GM03348 (cell line): ENCODE results near the gene PAX8.
A peak's percentile ranks its signal among the peaks of the same experiment; 100 is the strongest.
"Not testable (repeated sequence)": the region's sequence is repeated elsewhere in the genome, so short reads cannot be mapped to it uniquely, and the experiment has no call there.

Experiments used
- DNase-seq: peaks from one replicate; pipeline ENCODE4 v3.0.0; 2012; ENCODE audit warnings: low spot score

The PAX8 gene

GRCh38 chr2:113278742-113279139 lies at the start of gene PAX8:
Gene PAX8 (minus strand): TSS chr2:113278921. CDS start chr2:113278394, 527 bp downstream.
- no peak for DNase-seq

DNA sequence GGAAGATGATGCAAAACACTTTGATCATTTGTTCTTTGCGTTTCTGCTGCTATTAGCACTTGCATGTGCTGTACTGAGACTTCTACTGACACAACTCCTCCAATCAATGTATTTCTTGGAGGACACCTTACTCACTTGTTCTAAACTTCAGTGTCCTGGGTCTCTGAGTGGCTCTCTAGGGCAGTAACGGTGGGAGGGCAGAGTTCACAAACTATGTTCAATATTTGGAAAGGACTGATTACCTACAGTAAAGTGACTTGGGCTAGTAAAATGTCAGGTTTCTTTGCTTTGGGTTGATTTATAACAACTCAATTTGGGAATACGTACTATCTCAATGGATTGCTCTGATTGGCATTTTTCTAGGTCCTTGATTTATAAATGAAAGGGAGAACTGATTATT lies 49.3 kb upstream of the PAX8 start:
- DNase-seq: no peak

- not testable (repeated sequence) for DNase-seq
These were observed 46.5 kb upstream of the PAX8 start for GRCh38 chr2:113325161-113325731.

- DNase-seq: peak; percentile 95
These were observed 46.0 kb upstream of the PAX8 start for GRCh38 chr2:113324684-113325160.

DNA sequence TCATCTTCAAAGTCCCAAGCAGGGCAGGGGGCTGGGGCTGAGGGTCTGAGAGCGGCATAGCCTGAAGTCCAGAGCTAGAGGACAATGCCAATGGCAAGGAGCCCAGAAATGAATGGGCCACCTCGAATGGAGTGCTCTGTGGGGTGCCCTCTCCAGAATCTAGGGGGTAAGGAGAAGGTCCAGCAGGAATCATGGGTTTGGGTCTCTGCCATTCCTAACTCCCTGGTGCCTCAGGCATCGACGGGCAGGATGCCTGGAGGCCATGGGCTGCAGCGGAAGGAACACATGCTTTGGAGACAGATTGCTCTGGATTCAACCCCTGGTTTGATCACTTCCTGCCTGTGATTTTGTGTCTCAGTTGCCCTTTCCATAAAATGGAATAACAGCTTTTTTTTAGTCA lies 44.4 kb upstream of the PAX8 start:
- DNase-seq: not testable (repeated sequence)

- DNase-seq: not testable (repeated sequence)
These were observed 41.4 kb upstream of the PAX8 start for GRCh38 chr2:113320106-113320505.

DNA sequence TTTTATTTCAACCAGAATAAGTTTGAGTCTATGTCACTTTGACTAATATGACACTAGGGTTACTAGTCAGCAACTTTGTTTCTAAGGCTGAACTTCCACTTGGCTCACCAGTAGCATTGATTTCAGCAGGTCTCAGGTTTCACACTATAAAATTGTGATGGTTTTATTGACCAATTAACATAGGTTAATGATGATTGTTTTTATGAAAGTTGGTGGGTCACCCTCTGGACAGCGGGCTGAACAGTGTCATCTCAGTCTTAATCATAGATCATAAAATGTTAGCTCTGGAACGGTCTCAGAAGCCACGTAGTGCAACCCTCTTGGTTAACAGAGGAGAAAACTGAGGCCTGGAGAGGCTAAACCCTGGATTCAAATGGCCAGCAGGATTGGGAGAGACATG lies 40.2 kb upstream of the PAX8 start:
- DNase-seq: not testable (repeated sequence)

DNA sequence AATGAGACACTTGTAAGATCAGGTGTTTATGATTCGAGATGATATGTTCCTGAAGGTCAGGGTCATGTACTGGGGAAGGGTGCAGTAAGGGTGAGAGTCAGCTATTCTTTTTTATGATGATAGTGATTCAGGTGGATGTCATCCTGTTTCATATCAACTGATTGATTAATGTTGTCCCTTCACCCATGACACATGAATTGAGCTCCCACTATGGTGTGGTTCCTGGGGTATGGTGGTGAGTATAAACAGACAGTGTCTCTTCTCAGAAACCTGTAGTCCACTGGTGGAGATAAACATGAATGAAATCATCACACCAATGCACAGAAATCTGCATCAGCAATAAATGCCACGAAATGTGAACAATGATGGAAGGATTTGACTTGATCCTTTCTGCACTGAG lies 37.4 kb upstream of the PAX8 start:
- no peak for DNase-seq

- not testable (repeated sequence) for DNase-seq
These were observed 35.9 kb upstream of the PAX8 start for GRCh38 chr2:113314663-113315062.

- not testable (repeated sequence) for DNase-seq
These were observed 35.5 kb upstream of the PAX8 start for GRCh38 chr2:113314176-113314575.

- DNase-seq: not testable (repeated sequence)
These were observed 33.1 kb upstream of the PAX8 start for GRCh38 chr2:113311781-113312180.

DNA sequence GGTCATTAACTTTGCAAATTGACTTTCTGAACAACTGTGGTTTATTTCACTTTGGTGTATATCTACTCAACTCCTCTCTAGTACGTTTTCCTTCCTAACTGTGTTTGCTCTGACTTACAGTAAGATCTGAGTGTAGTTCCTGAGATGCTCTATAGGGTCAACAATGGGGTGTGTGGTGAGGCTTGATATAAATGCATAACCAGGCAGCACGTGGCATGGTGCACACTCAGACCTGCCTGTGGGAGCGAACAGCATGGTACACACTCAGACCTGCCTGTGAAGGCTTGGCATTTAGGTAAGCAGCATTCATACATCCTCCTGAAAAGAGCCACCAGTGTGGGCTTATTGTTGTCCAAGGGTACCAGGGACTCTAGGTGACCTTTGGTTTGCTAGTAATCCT lies 32.5 kb upstream of the PAX8 start:
- DNase-seq: not testable (repeated sequence)

- peak; percentile 21 for DNase-seq
These were observed 31.1 kb upstream of the PAX8 start for GRCh38 chr2:113309655-113310387.

- peak; percentile 6 for DNase-seq
These were observed 30.1 kb upstream of the PAX8 start for GRCh38 chr2:113308784-113309183.

DNA sequence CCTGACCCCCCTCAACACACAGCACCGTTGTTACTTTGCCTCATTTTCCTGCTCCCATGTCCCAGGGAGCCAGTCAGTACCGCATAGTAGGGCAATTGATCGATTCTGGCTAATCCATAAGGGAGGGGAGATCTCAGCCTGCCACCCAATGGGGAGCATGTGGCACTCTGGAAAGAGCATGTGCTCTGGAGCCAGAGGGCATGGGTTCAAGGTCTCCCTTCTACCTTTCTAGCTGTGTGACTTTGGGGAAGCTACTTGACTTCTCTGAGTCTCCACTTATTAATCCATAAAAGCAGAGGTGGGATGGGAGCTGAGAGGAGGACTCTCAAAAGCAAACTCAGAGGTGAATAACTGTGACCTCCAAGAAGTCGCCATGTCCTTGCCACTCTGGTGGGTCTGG lies 27.5 kb upstream of the PAX8 start:
- DNase-seq: not testable (repeated sequence)

DNA sequence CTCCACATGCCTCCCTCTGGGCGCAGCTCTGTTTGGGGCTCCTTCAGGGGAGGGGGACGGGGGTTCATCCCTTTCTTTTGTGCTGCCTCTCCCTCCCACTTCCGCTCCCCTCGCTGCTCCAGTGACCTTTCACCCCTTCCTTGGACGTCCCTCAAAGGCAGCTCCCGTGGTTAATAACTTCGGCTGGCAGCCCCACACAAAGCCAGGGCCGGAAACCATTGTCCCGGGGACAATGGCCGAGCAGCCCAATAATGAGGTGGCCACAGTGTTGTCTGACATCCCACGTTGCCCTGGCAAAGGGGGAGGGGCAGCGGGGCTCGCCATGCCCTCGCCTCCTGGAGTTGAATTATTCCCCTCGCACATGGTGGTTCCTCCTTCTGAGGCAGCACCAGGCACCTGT lies 27.0 kb upstream of the PAX8 start:
- DNase-seq: not testable (repeated sequence)

GRCh38 chr2:113305146-113305545 lies 26.4 kb upstream of the PAX8 start:
- DNase-seq: no peak

- DNase-seq: no peak
These were observed 26.0 kb upstream of the PAX8 start for GRCh38 chr2:113304702-113305101.

DNA sequence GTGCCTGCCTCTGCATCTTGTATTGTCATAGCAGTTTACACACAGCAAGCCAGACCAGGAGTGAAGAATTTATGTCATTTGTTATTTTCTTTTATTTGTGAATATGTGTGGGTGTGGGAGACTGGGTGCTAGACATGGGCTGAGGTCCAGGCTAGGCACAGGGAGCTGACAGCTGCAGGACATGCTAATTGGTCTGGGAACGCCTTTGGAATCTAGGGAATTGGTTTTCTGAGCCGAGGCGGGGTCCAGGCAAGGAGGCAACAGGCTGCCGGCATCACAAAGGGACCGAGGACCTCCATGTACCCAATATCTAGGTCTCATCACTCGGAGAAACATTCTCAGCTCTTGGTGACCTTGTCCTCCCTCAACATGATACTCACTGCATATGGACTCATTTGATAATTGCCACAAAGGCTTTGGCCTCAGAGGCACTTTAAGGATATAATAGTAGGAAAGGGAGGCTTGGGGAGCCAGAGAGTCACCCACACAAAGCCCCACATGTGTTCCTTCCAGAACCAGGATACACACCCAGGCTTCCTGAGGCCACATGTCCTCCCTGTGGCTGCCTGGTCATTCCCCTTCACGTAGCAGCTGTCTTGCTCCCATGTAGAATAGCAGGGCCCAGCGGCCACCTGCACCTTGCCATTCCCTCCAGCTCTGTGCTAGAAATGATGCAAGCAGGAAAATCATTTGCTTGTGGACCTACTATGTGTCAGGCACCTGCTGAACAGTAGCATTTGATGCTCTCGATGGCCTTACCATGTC lies 23.7 kb upstream of the PAX8 start:
- DNase-seq: not testable (repeated sequence)

DNA sequence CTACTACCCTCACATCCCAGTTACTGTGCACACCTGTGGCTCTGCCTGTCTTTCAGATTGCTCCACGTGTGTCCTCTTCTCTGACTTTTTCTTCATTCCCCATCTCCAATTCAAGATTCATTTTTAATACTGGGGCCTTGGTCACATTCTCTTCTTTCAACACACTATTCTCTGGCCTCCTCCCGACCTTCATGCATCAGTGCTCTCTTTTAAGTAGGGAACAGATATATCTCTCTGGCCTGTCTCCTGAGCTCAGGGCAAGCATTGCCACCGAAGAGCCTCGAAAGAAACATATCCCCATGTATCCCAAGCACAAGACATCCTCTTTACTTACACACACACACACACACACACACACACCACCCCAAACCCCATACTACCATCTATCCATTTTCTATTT lies 21.6 kb upstream of the PAX8 start:
- DNase-seq: no peak

DNA sequence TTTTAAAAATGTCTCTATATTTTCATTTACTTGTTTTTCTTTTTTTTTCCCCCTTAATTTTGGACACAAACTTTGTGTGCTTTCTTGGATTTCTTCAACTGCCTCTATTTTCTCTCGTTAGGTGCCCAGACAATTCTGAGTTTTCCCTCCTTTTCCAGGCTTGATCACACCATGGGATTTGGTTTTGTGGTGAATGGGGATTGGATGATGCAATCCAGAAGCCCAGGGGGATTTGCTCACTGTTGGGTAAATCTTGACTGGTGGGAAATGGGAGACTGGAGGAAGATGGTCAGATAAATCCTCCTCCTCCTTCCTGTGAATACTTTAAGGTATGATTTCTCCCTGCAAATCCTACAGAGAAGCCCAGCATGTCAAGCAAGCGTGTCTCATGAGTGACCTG lies 19.5 kb upstream of the PAX8 start:
- no peak for DNase-seq

DNA sequence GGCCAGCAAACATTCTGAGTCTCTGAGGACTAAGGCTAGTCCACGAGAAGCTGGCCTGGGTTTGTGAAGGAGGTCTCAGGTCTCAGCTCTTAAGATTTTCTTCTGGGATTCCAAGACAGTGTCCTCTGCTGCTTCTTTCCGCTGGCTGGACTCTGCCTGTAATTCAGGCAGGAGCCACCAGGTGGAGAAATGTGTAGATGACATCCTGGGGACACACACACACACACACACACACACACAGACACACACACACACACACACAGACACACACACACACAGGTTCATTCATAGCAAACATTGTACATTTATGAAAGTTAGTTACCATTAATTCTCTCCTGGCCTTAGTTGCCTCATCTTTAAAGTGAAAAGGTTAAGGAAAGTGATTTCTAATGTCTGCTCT lies 18.9 kb upstream of the PAX8 start:
- DNase-seq: not testable (repeated sequence)

DNA sequence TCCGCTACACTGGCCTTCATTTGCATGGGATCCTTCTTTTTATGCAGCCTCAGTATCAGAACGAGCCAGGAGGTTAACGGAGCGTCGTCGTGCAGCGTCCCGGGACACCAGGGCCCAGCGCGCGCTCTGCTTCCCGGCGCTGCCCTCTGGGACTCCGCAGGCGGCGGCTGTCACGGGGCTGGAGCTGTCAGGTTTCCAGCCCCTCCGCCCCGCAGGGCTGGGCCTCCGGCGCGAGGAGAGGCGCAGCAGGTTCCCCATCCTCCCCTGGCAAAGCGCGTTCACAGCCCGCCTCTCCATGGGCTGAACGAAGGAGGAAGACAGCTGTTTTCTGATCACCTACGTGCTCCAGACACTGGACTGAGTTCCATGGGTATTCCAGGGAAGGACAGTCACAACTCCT lies 12.5 kb upstream of the PAX8 start:
- peak; percentile 26 for DNase-seq
